ENCODE measurements around the gene VPS26C.

Gene VPS26C

GRCh38 chr21:37272897-37273296 lies 5.8 kb upstream of the VPS26C start:
- peaks cover 7% of the 10 kb centered on the region for H3K4me1 Mint-ChIP-seq
- H3K36me3 Mint-ChIP-seq = peaks cover 1% of the 10 kb centered on the region
- H3K27me3 Mint-ChIP-seq = no peaks in the 10 kb centered on the region
- H3K27ac Mint-ChIP-seq = no peak overlapping the region
- no peak overlapping the region for H3K4me3 Mint-ChIP-seq
- H3K9me3 Mint-ChIP-seq = no peaks in the 10 kb centered on the region

GRCh38 chr21:37270576-37271365 lies 3.6 kb upstream of the VPS26C start:
- Mint-ChIP-seq H3K27ac (no peak overlapping the region), H3K4me3 (no peak overlapping the region), H3K27me3 (no peaks in the 10 kb centered on the region), H3K9me3 (no peaks in the 10 kb centered on the region), H3K4me1 (peaks cover 14% of the 10 kb centered on the region), H3K36me3 (peaks cover 1% of the 10 kb centered on the region)

- Mint-ChIP-seq H3K27me3 (no peaks in the 10 kb centered on the region), H3K4me1 (peaks cover 26% of the 10 kb centered on the region), H3K36me3 (peaks cover 3% of the 10 kb centered on the region), H3K27ac (no peak overlapping the region), H3K4me3 (peak overlapping the region; percentile 58), H3K9me3 (no peaks in the 10 kb centered on the region)
Observed at GRCh38 chr21:37269481-37269880, 2.3 kb upstream of the VPS26C start.

GRCh38 chr21:37268186-37268503 lies 1.0 kb upstream of the VPS26C start:
- no peaks in the 10 kb centered on the region for H3K9me3 Mint-ChIP-seq
- peak overlapping the region; percentile 93 for H3K4me3 Mint-ChIP-seq
- H3K36me3 Mint-ChIP-seq = peaks cover 3% of the 10 kb centered on the region
- H3K27me3 Mint-ChIP-seq = no peaks in the 10 kb centered on the region
- peak overlapping the region; percentile 97 for H3K27ac Mint-ChIP-seq
- H3K4me1 Mint-ChIP-seq = peaks cover 40% of the 10 kb centered on the region

GRCh38 chr21:37266515-37267221 lies 466 bp downstream of the VPS26C start:
- Mint-ChIP-seq H3K4me3 (peak overlapping the region; percentile 93), H3K27ac (peak overlapping the region; percentile 97), H3K4me1 (peaks cover 49% of the 10 kb centered on the region), H3K27me3 (no peaks in the 10 kb centered on the region), H3K36me3 (peaks cover 3% of the 10 kb centered on the region), H3K9me3 (no peaks in the 10 kb centered on the region)

- peaks cover 49% of the 10 kb centered on the region for H3K4me1 Mint-ChIP-seq
- H3K9me3 Mint-ChIP-seq = no peaks in the 10 kb centered on the region
Observed at GRCh38 chr21:37264808-37265207, 2.3 kb downstream of the VPS26C start.

GRCh38 chr21:37263827-37264600 lies 3.1 kb downstream of the VPS26C start:
- Mint-ChIP-seq H3K9me3 (no peaks in the 10 kb centered on the region), H3K4me3 (no peak overlapping the region), H3K27ac (no peak overlapping the region), H3K4me1 (peaks cover 53% of the 10 kb centered on the region), H3K36me3 (peaks cover 1% of the 10 kb centered on the region), H3K27me3 (no peaks in the 10 kb centered on the region)

More at GRCh38 chr21:37264808-37265207, 2.3 kb downstream of the VPS26C start:
- H3K27me3 Mint-ChIP-seq = no peaks in the 10 kb centered on the region
- H3K4me3 Mint-ChIP-seq = peak overlapping the region; percentile 42
- no peak overlapping the region for H3K27ac Mint-ChIP-seq
- H3K36me3 Mint-ChIP-seq = peaks cover 1% of the 10 kb centered on the region

- no peak overlapping the region for H3K4me3 Mint-ChIP-seq
- H3K36me3 Mint-ChIP-seq = no peaks in the 10 kb centered on the region
- peaks cover 51% of the 10 kb centered on the region for H3K4me1 Mint-ChIP-seq
- no peak overlapping the region for H3K27ac Mint-ChIP-seq
- H3K9me3 Mint-ChIP-seq = no peaks in the 10 kb centered on the region
- no peaks in the 10 kb centered on the region for H3K27me3 Mint-ChIP-seq
Observed at GRCh38 chr21:37259426-37259825, 7.7 kb downstream of the VPS26C start.

GRCh38 chr21:37257967-37258877 lies 8.9 kb downstream of the VPS26C start:
- Mint-ChIP-seq H3K4me1 (peaks cover 49% of the 10 kb centered on the region), H3K27me3 (no peaks in the 10 kb centered on the region), H3K27ac (peak overlapping the region; percentile 91), H3K36me3 (no peaks in the 10 kb centered on the region), H3K9me3 (no peaks in the 10 kb centered on the region), H3K4me3 (peak overlapping the region; percentile 90)

- H3K4me1 Mint-ChIP-seq = peaks cover 52% of the 10 kb centered on the region
- peak overlapping the region; percentile 47 for H3K27ac Mint-ChIP-seq
- peak overlapping the region; percentile 90 for H3K4me3 Mint-ChIP-seq
- no peaks in the 10 kb centered on the region for H3K36me3 Mint-ChIP-seq
- no peaks in the 10 kb centered on the region for H3K9me3 Mint-ChIP-seq
- no peaks in the 10 kb centered on the region for H3K27me3 Mint-ChIP-seq
Observed at GRCh38 chr21:37257511-37257966, 9.6 kb downstream of the VPS26C start.

- Mint-ChIP-seq H3K36me3 (no peaks in the 10 kb centered on the region), H3K27me3 (no peaks in the 10 kb centered on the region), H3K4me1 (peaks cover 68% of the 10 kb centered on the region), H3K4me3 (no peak overlapping the region), H3K9me3 (no peaks in the 10 kb centered on the region), H3K27ac (no peak overlapping the region)
Observed at GRCh38 chr21:37253991-37254390, 13.1 kb downstream of the VPS26C start.

GRCh38 chr21:37251294-37251634 lies 15.9 kb downstream of the VPS26C start:
- peaks cover 71% of the 10 kb centered on the region for H3K4me1 Mint-ChIP-seq

GRCh38 chr21:37249112-37249904 lies 17.8 kb downstream of the VPS26C start:
- peaks cover 3% of the 10 kb centered on the region for H3K36me3 Mint-ChIP-seq
- no peaks in the 10 kb centered on the region for H3K9me3 Mint-ChIP-seq
- H3K27ac Mint-ChIP-seq = no peak overlapping the region
- H3K4me3 Mint-ChIP-seq = no peak overlapping the region
- H3K27me3 Mint-ChIP-seq = no peaks in the 10 kb centered on the region
- H3K4me1 Mint-ChIP-seq = peaks cover 85% of the 10 kb centered on the region

More at GRCh38 chr21:37251294-37251634, 15.9 kb downstream of the VPS26C start:
- H3K27ac Mint-ChIP-seq = no peak overlapping the region
- no peaks in the 10 kb centered on the region for H3K9me3 Mint-ChIP-seq
- no peak overlapping the region for H3K4me3 Mint-ChIP-seq
- H3K36me3 Mint-ChIP-seq = no peaks in the 10 kb centered on the region
- no peaks in the 10 kb centered on the region for H3K27me3 Mint-ChIP-seq

GRCh38 chr21:37248298-37248697 lies 18.8 kb downstream of the VPS26C start:
- Mint-ChIP-seq H3K4me3 (no peak overlapping the region), H3K4me1 (peaks cover 86% of the 10 kb centered on the region), H3K9me3 (no peaks in the 10 kb centered on the region), H3K36me3 (peaks cover 3% of the 10 kb centered on the region), H3K27me3 (no peaks in the 10 kb centered on the region), H3K27ac (no peak overlapping the region)

Measured in activated naive CD4-positive, alpha-beta T cell treated with anti-CD3 and anti-CD28 coated beads, Interleukin-2, amount 50 U/mL, for 24 hours (primary cell).